K562 (cell line): ENCODE data around the gene SSH3. TPM values are rescaled to one million over a fixed set of nuclear protein-coding genes. Genes with fewer than 3 reads are reported as not detected.
A peak's percentile ranks its signal among the peaks of the same experiment; 100 is the strongest.

Source experiments
- ATF1 ChIP-seq, 2 experiments: fragments of 450-650 bp in 1 of 2; IDR thresholded peaks; 2 replicates each; pipeline ENCODE4 v1.6.1; 2016; ENCODE audit warnings: missing compliant biosample characterization in 1 of 2, missing genetic modification characterization in 1 of 2
- CREM ChIP-seq: IDR thresholded peaks from 2 replicates; pipeline ENCODE4 v1.6.1; 2014; ENCODE audit warnings: antibody characterized with exemption, low read depth
- CTBP1 ChIP-seq: fragments of 450-650 bp; IDR thresholded peaks from 2 replicates; pipeline ENCODE4 v1.6.1; 2016; ENCODE audit warnings: borderline replicate concordance
- ETV6 ChIP-seq, 3 experiments: fragments of 150-350 bp in 1 of 3; sonication (generic) in 1 of 3; formaldehyde crosslinking in 1 of 3; IDR thresholded peaks; 2 replicates each; pipeline versions ENCODE4 v1.6.1 to v1.8.0; 2014 to 2022; ENCODE audit warnings: borderline replicate concordance in 2 of 3, low read depth in 2 of 3, antibody characterized with exemption in 1 of 3, low read length in 1 of 3, mild to moderate bottlenecking in 1 of 3, missing genetic modification reagents in 1 of 3
- GABPB1 ChIP-seq: sonication (generic); formaldehyde crosslinking; IDR thresholded peaks from 2 replicates; pipeline ENCODE4 v1.8.0; 2022; ENCODE audit warnings: mild to moderate bottlenecking, missing genetic modification reagents
- MED1 ChIP-seq: sonication (generic); formaldehyde crosslinking; IDR thresholded peaks from 2 replicates; pipeline ENCODE4 v1.8.1; 2023; ENCODE audit warnings: missing genetic modification reagents, borderline replicate concordance
- NFATC3 ChIP-seq: fragments of 450-650 bp; IDR thresholded peaks from 2 replicates; pipeline ENCODE4 v1.6.1; 2017; ENCODE audit warnings: mild to moderate bottlenecking
- PHF21A ChIP-seq: fragments of 450-650 bp; IDR thresholded peaks from 2 replicates; pipeline ENCODE4 v1.6.1; 2017; ENCODE audit warnings: low read depth, borderline replicate concordance
- POLR2H ChIP-seq: IDR thresholded peaks from 2 replicates; pipeline ENCODE4 v1.6.1; 2016; ENCODE audit warnings: missing genetic modification characterization, low read depth, mild to moderate bottlenecking, control low read depth, missing compliant biosample characterization, moderate library complexity
- TGIF2 ChIP-seq: sonication (generic); formaldehyde crosslinking; IDR thresholded peaks from 2 replicates; pipeline ENCODE4 v1.8.1; 2022; ENCODE audit warnings: mild to moderate bottlenecking, missing genetic modification reagents, moderate library complexity
- WHSC1 ChIP-seq: IDR thresholded peaks from one replicate; pipeline ENCODE4 v1.6.1; 2012; ENCODE audit warnings: low read length, control low read depth, inconsistent platforms
- ZNF444 ChIP-seq: fragments of 250-450 bp; sonication (Bioruptor Pico); IDR thresholded peaks from 2 replicates; pipeline ENCODE4 v1.4.0; 2020; ENCODE audit warnings: mild to moderate bottlenecking, moderate library complexity
- ZNF561 ChIP-seq: fragments of 450-650 bp; formaldehyde crosslinking; conservative IDR thresholded peaks from 2 replicates; pipeline ENCODE4 v1.4.0; 2020; ENCODE audit warnings: mild to moderate bottlenecking, moderate library complexity
- ZNF717 ChIP-seq: fragments of 250-450 bp; sonication (Bioruptor Pico); IDR thresholded peaks from 2 replicates; pipeline ENCODE4 v1.5.0; 2021
- polyA plus RNA-seq, 8 experiments: library from polyadenylated mRNA; depleted of rRNA in 4 of 8; stranded (reverse) in 5 of 8; unstranded in 3 of 8; fragments of >200 nt; fragmentation: Nextera tagmentation in 2 of 8; fragmentation: Illumina TruSeq in 1 of 8; extraction: Ambion mirVana in 2 of 8; extraction: Trizol in 1 of 8; gene quantifications; 2 replicates each; pipeline versions ENCODE4 v1.2.1 to v1.2.3, GENCODE V29; 2011 to 2014; ENCODE audit warnings: inconsistent platforms in 1 of 8, missing spikeins in 1 of 8
- total RNA-seq, 7 experiments: library from RNA; depleted of rRNA in 6 of 7; stranded (reverse); fragments of >200 nt in 6 of 7; fragmentation: Illumina TruSeq in 2 of 7; extraction: Trizol in 2 of 7; gene quantifications; 2 replicates each; pipeline versions ENCODE4 v1.2.1 to v1.2.3, GENCODE V29; 2011 to 2021; ENCODE audit warnings: low replicate concordance in 1 of 7
- TF ChIP-seq, protein P1 (sequence below): sonication (generic); formaldehyde crosslinking; IDR thresholded peaks from 2 replicates; pipeline ENCODE4 v1.8.0; 2023; ENCODE audit warnings: missing genetic modification reagents, mild to moderate bottlenecking, borderline replicate concordance
- TF ChIP-seq, protein P2 (sequence below): fragments of 250-450 bp; sonication (Bioruptor Pico); IDR thresholded peaks from 2 replicates; pipeline ENCODE4 v1.4.0; 2020; ENCODE audit warnings: borderline replicate concordance
- TF ChIP-seq, protein P3 (sequence below): fragments of 250-450 bp; sonication (Bioruptor Pico); IDR thresholded peaks from 2 replicates; pipeline ENCODE4 v1.8.0; 2021; ENCODE audit warnings: moderate library complexity, mild to moderate bottlenecking, inconsistent platforms
- TF ChIP-seq, protein P4 (sequence below): fragments of 450-650 bp; IDR thresholded peaks from 2 replicates; pipeline ENCODE4 v1.6.1; 2017; ENCODE audit warnings: antibody characterized with exemption

The SSH3 gene
- total and polyA plus RNA-seq, 9 of the 15 experiments (the other 6 are each of a cell fraction or from before 2014, with no cell fraction given): 0.07 to 1.0 (median 0.24) TPM; not detected in 3

DNA sequence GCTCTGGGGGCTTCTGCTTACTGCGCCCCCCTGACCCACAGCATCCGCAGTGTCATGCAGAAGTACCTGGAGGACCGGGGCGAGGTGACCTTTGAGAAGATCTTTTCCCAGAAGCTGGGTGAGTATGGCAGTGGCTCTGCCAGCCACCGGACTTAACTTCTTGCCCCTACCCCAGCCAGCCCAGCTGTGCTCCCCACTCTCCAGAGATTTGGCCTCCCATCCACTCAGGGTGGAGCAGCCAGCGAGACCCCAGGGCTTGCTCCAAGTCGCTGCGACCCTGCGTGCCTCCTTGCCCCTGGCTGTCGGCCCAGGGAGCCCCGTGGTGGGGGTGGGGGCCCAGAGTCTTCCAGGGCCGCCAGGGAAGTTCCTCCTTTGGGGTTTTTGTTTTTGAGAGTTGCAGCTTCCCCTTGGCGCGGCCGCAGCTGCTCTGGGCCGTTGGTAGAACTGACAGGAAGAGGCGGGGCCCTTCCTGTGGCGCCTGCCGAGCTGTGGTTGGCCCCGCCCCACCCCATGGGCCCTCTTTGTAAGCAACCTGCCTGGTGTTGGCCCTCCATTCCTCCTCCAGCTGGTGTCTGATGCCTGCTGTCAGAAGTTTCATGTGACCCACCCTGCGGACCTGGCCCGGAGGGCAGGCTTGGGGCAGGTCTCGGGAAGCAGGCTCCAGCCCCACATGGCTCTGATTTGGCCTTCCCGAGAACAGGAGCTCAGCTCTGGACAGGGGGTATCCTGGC, 25.9 kb upstream of the SSH3 start (continued):
- TF ChIP-seq CREM: no peak; the same call in none of the 2 replicates
- peak; percentile 72 for TF ChIP-seq GABPB1 (CRISPR knock-in tag)
- no peak for TF ChIP-seq NFATC3
- TF ChIP-seq, protein P1, sequence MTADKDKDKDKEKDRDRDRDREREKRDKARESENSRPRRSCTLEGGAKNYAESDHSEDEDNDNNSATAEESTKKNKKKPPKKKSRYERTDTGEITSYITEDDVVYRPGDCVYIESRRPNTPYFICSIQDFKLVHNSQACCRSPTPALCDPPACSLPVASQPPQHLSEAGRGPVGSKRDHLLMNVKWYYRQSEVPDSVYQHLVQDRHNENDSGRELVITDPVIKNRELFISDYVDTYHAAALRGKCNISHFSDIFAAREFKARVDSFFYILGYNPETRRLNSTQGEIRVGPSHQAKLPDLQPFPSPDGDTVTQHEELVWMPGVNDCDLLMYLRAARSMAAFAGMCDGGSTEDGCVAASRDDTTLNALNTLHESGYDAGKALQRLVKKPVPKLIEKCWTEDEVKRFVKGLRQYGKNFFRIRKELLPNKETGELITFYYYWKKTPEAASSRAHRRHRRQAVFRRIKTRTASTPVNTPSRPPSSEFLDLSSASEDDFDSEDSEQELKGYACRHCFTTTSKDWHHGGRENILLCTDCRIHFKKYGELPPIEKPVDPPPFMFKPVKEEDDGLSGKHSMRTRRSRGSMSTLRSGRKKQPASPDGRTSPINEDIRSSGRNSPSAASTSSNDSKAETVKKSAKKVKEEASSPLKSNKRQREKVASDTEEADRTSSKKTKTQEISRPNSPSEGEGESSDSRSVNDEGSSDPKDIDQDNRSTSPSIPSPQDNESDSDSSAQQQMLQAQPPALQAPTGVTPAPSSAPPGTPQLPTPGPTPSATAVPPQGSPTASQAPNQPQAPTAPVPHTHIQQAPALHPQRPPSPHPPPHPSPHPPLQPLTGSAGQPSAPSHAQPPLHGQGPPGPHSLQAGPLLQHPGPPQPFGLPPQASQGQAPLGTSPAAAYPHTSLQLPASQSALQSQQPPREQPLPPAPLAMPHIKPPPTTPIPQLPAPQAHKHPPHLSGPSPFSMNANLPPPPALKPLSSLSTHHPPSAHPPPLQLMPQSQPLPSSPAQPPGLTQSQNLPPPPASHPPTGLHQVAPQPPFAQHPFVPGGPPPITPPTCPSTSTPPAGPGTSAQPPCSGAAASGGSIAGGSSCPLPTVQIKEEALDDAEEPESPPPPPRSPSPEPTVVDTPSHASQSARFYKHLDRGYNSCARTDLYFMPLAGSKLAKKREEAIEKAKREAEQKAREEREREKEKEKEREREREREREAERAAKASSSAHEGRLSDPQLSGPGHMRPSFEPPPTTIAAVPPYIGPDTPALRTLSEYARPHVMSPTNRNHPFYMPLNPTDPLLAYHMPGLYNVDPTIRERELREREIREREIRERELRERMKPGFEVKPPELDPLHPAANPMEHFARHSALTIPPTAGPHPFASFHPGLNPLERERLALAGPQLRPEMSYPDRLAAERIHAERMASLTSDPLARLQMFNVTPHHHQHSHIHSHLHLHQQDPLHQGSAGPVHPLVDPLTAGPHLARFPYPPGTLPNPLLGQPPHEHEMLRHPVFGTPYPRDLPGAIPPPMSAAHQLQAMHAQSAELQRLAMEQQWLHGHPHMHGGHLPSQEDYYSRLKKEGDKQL (CRISPR knock-in tag): no peak
- no peak for TF ChIP-seq TGIF2 (CRISPR knock-in tag)
- TF ChIP-seq, protein P2, sequence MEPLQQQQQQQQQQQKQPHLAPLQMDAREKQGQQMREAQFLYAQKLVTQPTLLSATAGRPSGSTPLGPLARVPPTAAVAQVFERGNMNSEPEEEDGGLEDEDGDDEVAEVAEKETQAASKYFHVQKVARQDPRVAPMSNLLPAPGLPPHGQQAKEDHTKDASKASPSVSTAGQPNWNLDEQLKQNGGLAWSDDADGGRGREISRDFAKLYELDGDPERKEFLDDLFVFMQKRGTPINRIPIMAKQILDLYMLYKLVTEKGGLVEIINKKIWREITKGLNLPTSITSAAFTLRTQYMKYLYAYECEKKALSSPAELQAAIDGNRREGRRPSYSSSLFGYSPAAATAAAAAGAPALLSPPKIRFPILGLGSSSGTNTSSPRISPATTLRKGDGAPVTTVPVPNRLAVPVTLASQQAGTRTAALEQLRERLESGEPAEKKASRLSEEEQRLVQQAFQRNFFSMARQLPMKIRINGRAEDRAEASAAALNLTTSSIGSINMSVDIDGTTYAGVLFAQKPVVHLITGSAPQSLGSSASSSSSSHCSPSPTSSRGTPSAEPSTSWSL: peak; percentile 45; the same call in 1 of the 2 replicates
- TF ChIP-seq CTBP1: peak; percentile 67; the same call in 1 of the 2 replicates
- 0 out of 2 replicates have a peak, but pooled peaks have one; percentile 70 for TF ChIP-seq ZNF561
- TF ChIP-seq WHSC1: peak; percentile 49
- TF ChIP-seq POLR2H: no peak; the same call in 1 of the 2 replicates
- no peak for TF ChIP-seq MED1
- peak; percentile 51; the same call in 1 of the 2 replicates for TF ChIP-seq ZNF444 (CRISPR knock-in tag)
- no peak for TF ChIP-seq PHF21A
- TF ChIP-seq, protein P3, sequence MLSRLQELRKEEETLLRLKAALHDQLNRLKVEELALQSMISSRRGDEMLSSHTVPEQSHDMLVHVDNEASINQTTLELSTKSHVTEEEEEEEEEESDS (CRISPR knock-in tag): no peak
- no peak for TF ChIP-seq ATF1 (CRISPR knock-in tag; IDR thresholded peaks at IDR 0.05)
- TF ChIP-seq ATF1 (tag; IDR thresholded peaks at IDR 0.05): peak; percentile 53
- TF ChIP-seq, protein P4, sequence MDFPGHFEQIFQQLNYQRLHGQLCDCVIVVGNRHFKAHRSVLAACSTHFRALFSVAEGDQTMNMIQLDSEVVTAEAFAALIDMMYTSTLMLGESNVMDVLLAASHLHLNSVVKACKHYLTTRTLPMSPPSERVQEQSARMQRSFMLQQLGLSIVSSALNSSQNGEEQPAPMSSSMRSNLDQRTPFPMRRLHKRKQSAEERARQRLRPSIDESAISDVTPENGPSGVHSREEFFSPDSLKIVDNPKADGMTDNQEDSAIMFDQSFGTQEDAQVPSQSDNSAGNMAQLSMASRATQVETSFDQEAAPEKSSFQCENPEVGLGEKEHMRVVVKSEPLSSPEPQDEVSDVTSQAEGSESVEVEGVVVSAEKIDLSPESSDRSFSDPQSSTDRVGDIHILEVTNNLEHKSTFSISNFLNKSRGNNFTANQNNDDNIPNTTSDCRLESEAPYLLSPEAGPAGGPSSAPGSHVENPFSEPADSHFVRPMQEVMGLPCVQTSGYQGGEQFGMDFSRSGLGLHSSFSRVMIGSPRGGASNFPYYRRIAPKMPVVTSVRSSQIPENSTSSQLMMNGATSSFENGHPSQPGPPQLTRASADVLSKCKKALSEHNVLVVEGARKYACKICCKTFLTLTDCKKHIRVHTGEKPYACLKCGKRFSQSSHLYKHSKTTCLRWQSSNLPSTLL: no peak
- TF ChIP-seq ETV6 (IDR thresholded peaks at IDR 0.05; ENCODE audit: borderline replicate concordance in 1 of 2, low read depth in 2 of 2, low read length in 1 of 2): no peak
- no peak for TF ChIP-seq ETV6 (CRISPR knock-in tag; IDR thresholded peaks at IDR 0.05; ENCODE audit: borderline replicate concordance)
- TF ChIP-seq ZNF717 (CRISPR knock-in tag): peak; percentile 84; the same call in 1 of the 2 replicates
